GM23338 (cell line): ENCODE measurements around the gene PLA2G1B. TPM values are rescaled to one million over a fixed set of nuclear protein-coding genes. Genes with fewer than 3 reads are reported as not detected.

Experiments
- ATAC-seq: fragments of 200-7000 bp; cut with Tn5 transposase; 3 replicates; pipeline ENCODE4 v1.9.1; 2020
- DNase-seq: peaks from one replicate; pipeline ENCODE4 v3.0.0-alpha.2; 2015; ENCODE audit warnings: low spot score
- H2AFZ ChIP-seq: fragments of 200-600 bp; sonication (generic); 2 replicates; pipeline ENCODE4 v1.8.0; 2016; ENCODE audit warnings: antibody characterized with exemption, mild to moderate bottlenecking, moderate library complexity
- H3F3A ChIP-seq: fragments of 200-600 bp; sonication (generic); replicated peaks from 2 replicates; pipeline ENCODE4 v1.8.0; 2017; ENCODE audit warnings: antibody characterized with exemption, mixed run types, low read depth
- H3K27ac ChIP-seq: fragments of 200-600 bp; sonication (generic); 2 replicates; pipeline ENCODE4 v1.6.1; 2016; ENCODE audit warnings: low read depth
- H3K27me3 ChIP-seq: fragments of 200-600 bp; sonication (generic); 2 replicates; pipeline ENCODE4 v1.8.0; 2016; ENCODE audit warnings: mild to moderate bottlenecking, mixed run types, moderate library complexity; ENCODE audit not compliant: insufficient read depth
- H3K36me3 ChIP-seq: fragments of 200-600 bp; sonication (generic); 2 replicates; pipeline ENCODE4 v1.8.0; 2016; ENCODE audit warnings: mild to moderate bottlenecking; ENCODE audit not compliant: insufficient read depth
- H3K4me1 ChIP-seq: fragments of 200-600 bp; sonication (generic); 2 replicates; pipeline ENCODE4 v1.8.0; 2016; ENCODE audit warnings: mild to moderate bottlenecking, moderate library complexity; ENCODE audit not compliant: insufficient read depth
- H3K4me2 ChIP-seq: fragments of 200-600 bp; sonication (generic); 2 replicates; pipeline ENCODE4 v1.7.1; 2017; ENCODE audit warnings: mixed run types
- H3K4me3 ChIP-seq: fragments of 200-600 bp; sonication (generic); 2 replicates; pipeline ENCODE4 v1.6.1; 2016; ENCODE audit warnings: mixed run types
- H3K79me2 ChIP-seq: fragments of 200-600 bp; sonication (generic); replicated peaks from 2 replicates; pipeline ENCODE4 v1.8.0; 2017; ENCODE audit warnings: mild to moderate bottlenecking; ENCODE audit not compliant: insufficient read depth
- H3K9me2 ChIP-seq: fragments of 200-600 bp; sonication (generic); 2 replicates; pipeline ENCODE4 v1.8.0; 2017; ENCODE audit not compliant: insufficient read depth
- H4K20me1 ChIP-seq: fragments of 200-600 bp; sonication (generic); replicated peaks from 2 replicates; pipeline ENCODE4 v1.8.0; 2017; ENCODE audit warnings: mild to moderate bottlenecking; ENCODE audit not compliant: insufficient read depth
- H3K27ac Mint-ChIP-seq: 2 replicates; pipeline ENCODE4 v1.8.0; 2020; ENCODE audit warnings: inconsistent platforms, mild to moderate bottlenecking, moderate library complexity, mixed read lengths
- H3K27me3 Mint-ChIP-seq: 3 replicates; pipeline ENCODE4 v1.8.0; 2022; ENCODE audit warnings: low read depth, mild to moderate bottlenecking, moderate library complexity, mixed read lengths, inconsistent platforms; ENCODE audit not compliant: insufficient read depth, poor library complexity
- H3K36me3 Mint-ChIP-seq: 3 replicates; pipeline ENCODE4 v1.8.0; 2021; ENCODE audit warnings: low read depth, mild to moderate bottlenecking, inconsistent platforms, moderate library complexity, mixed read lengths
- H3K4me1 Mint-ChIP-seq: 3 replicates; pipeline ENCODE4 v1.8.0; 2020; ENCODE audit warnings: mild to moderate bottlenecking, inconsistent platforms, mixed read lengths
- H3K4me3 Mint-ChIP-seq: 3 replicates; pipeline ENCODE4 v1.8.0; 2021; ENCODE audit warnings: moderate library complexity, mild to moderate bottlenecking, inconsistent platforms, mixed read lengths
- H3K9me3 Mint-ChIP-seq: 3 replicates; pipeline ENCODE4 v1.8.0; 2020; ENCODE audit warnings: moderate library complexity, mild to moderate bottlenecking, inconsistent platforms, mixed read lengths
- CREB1 ChIP-seq: fragments of 250-450 bp; sonication (Bioruptor Pico); IDR thresholded peaks from 2 replicates; pipeline ENCODE4 v1.5.0; 2020; ENCODE audit warnings: low read depth, mild to moderate bottlenecking, moderate library complexity
- JUNB ChIP-seq: IDR thresholded peaks from one replicate; pipeline ENCODE4 v1.6.1; 2016; ENCODE audit warnings: antibody characterized with exemption; ENCODE audit not compliant: unreplicated experiment
- POLR2AphosphoS5 ChIP-seq: IDR thresholded peaks from 2 replicates; pipeline ENCODE4 v1.6.1; 2016; ENCODE audit warnings: antibody characterized with exemption, low read depth
- STAT1 ChIP-seq: IDR thresholded peaks from one replicate; pipeline ENCODE4 v1.6.1; 2016; ENCODE audit warnings: antibody characterized with exemption; ENCODE audit not compliant: unreplicated experiment
- ZNF331 ChIP-seq: fragments of 250-450 bp; sonication (Bioruptor Pico); IDR thresholded peaks from 2 replicates; pipeline ENCODE4 v1.5.0; 2020; ENCODE audit warnings: low read depth, mild to moderate bottlenecking, moderate library complexity
- ZNF462 ChIP-seq: fragments of 250-450 bp; sonication (Bioruptor Pico); IDR thresholded peaks from 2 replicates; pipeline ENCODE4 v1.5.0; 2020; ENCODE audit warnings: mild to moderate bottlenecking, moderate library complexity
- polyA plus RNA-seq: library from polyadenylated mRNA; unstranded; fragments of >200 nt; fragmentation: Nextera tagmentation; extraction: Ambion mirVana; gene quantifications from 2 replicates; pipeline ENCODE4 v1.2.1, GENCODE V29; 2016
- total RNA-seq: library from RNA; depleted of rRNA; stranded (reverse); fragments of >200 nt; shearing (Covaris generic); gene quantifications from 2 replicates; pipeline ENCODE4 v1.2.3, GENCODE V29; 2014
- TF ChIP-seq, protein P1 (sequence below): IDR thresholded peaks from 2 replicates; pipeline ENCODE4 v1.6.1; 2016; ENCODE audit warnings: antibody characterized with exemption
- TF ChIP-seq, protein P2 (sequence below): IDR thresholded peaks from one replicate; pipeline ENCODE4 v1.6.1; 2018; ENCODE audit warnings: antibody characterized with exemption; ENCODE audit not compliant: unreplicated experiment

Gene PLA2G1B
- total and polyA plus RNA-seq, 2 experiments from 2014 or later: not detected

- H3K4me1 ChIP-seq: no peaks in the 10 kb centered on the region
- H3K27ac Mint-ChIP-seq: no peak overlapping the region
- ATAC-seq (no peak), DNase-seq (no peak)
- no peak overlapping the region for H3K4me3 ChIP-seq
- no peaks in the 10 kb centered on the region for H3K9me2 ChIP-seq
- H3K27me3 ChIP-seq: no peaks in the 10 kb centered on the region
- no peak overlapping the region for H3K27ac ChIP-seq
- TF ChIP-seq JUNB: no peak
- TF ChIP-seq, protein P1, sequence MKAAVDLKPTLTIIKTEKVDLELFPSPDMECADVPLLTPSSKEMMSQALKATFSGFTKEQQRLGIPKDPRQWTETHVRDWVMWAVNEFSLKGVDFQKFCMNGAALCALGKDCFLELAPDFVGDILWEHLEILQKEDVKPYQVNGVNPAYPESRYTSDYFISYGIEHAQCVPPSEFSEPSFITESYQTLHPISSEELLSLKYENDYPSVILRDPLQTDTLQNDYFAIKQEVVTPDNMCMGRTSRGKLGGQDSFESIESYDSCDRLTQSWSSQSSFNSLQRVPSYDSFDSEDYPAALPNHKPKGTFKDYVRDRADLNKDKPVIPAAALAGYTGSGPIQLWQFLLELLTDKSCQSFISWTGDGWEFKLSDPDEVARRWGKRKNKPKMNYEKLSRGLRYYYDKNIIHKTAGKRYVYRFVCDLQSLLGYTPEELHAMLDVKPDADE: no peak
- no peak for TF ChIP-seq ZNF462 (CRISPR knock-in tag)
- H2AFZ ChIP-seq: no peak overlapping the region
- H3K4me3 Mint-ChIP-seq: no peak overlapping the region
- peaks cover 4% of the 10 kb centered on the region; the same call in 1 of the 3 replicates for H3K4me1 Mint-ChIP-seq
- H3K27me3 Mint-ChIP-seq: peaks cover 22% of the 10 kb centered on the region
- no peaks in the 10 kb centered on the region for H3K79me2 ChIP-seq
- no peaks in the 10 kb centered on the region; the same call in 2 of the 3 replicates for H3K9me3 Mint-ChIP-seq
- peaks cover 57% of the 10 kb centered on the region for H3K36me3 Mint-ChIP-seq
- no peaks in the 10 kb centered on the region for H4K20me1 ChIP-seq
- no peak overlapping the region for H3K4me2 ChIP-seq
- no peaks in the 10 kb centered on the region for H3K36me3 ChIP-seq
- H3F3A ChIP-seq: no peaks in the 10 kb centered on the region
These were observed 18.5 kb upstream of the PLA2G1B start for GRCh38 chr12:120346031-120346430.

- H3K36me3 ChIP-seq: no peaks in the 10 kb centered on the region
- TF ChIP-seq STAT1 (no peak), ZNF331 (no peak), POLR2AphosphoS5 (no peak), JUNB (no peak), CREB1 (CRISPR knock-in tag) (no peak)
- TF ChIP-seq, protein P2, sequence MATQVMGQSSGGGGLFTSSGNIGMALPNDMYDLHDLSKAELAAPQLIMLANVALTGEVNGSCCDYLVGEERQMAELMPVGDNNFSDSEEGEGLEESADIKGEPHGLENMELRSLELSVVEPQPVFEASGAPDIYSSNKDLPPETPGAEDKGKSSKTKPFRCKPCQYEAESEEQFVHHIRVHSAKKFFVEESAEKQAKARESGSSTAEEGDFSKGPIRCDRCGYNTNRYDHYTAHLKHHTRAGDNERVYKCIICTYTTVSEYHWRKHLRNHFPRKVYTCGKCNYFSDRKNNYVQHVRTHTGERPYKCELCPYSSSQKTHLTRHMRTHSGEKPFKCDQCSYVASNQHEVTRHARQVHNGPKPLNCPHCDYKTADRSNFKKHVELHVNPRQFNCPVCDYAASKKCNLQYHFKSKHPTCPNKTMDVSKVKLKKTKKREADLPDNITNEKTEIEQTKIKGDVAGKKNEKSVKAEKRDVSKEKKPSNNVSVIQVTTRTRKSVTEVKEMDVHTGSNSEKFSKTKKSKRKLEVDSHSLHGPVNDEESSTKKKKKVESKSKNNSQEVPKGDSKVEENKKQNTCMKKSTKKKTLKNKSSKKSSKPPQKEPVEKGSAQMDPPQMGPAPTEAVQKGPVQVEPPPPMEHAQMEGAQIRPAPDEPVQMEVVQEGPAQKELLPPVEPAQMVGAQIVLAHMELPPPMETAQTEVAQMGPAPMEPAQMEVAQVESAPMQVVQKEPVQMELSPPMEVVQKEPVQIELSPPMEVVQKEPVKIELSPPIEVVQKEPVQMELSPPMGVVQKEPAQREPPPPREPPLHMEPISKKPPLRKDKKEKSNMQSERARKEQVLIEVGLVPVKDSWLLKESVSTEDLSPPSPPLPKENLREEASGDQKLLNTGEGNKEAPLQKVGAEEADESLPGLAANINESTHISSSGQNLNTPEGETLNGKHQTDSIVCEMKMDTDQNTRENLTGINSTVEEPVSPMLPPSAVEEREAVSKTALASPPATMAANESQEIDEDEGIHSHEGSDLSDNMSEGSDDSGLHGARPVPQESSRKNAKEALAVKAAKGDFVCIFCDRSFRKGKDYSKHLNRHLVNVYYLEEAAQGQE: no peak
These were observed 16.1 kb upstream of the PLA2G1B start for GRCh38 chr12:120343692-120344091.

More at GRCh38 chr12:120343692-120344091, 16.1 kb upstream of the PLA2G1B start:
- Mint-ChIP-seq H3K4me1 (peaks cover 4% of the 10 kb centered on the region; the same call in 1 of the 3 replicates), H3K4me3 (no peak overlapping the region), H3K27ac (no peak overlapping the region), H3K27me3 (peaks cover 27% of the 10 kb centered on the region), H3K9me3 (peaks cover 7% of the 10 kb centered on the region; the same call in 1 of the 3 replicates), H3K36me3 (peaks cover 47% of the 10 kb centered on the region)
- Histone ChIP-seq H3F3A (no peaks in the 10 kb centered on the region), H3K27ac (no peak overlapping the region), H3K4me3 (no peak overlapping the region), H3K27me3 (no peaks in the 10 kb centered on the region), H3K79me2 (no peaks in the 10 kb centered on the region), H3K9me2 (no peaks in the 10 kb centered on the region), H3K4me1 (no peaks in the 10 kb centered on the region), H4K20me1 (no peaks in the 10 kb centered on the region), H3K4me2 (no peak overlapping the region), H2AFZ (no peak overlapping the region)
- ATAC-seq: no peak
- DNase-seq: no peak
